Activated CD8-positive, alpha-beta memory T cell treated with anti-CD3 and anti-CD28 coated beads, Interleukin-2, amount 10 ng/mL, durations not matched to agents 7 days and 5 days (primary cell): ENCODE data around the gene ZNF232. TPM values are rescaled to one million over a fixed set of nuclear protein-coding genes. Genes with fewer than 3 reads are reported as not detected.

Experiments
- total RNA-seq, 2 experiments: library from RNA; stranded (reverse); gene quantifications; one replicate each; pipeline ENCODE4 v1.2.3, GENCODE V29; 2021

The ZNF232 gene
- total RNA-seq, 2 experiments from 2014 or later, result 8.6 to 10.7 TPM

Other genes starting within 250 kb of the ZNF232 start
- 1 to 10 TPM in 1 of 2 experiments, under 1 TPM in 1; 0.98 to 1.2 TPM for gene C17orf107, start 212.3 kb downstream of the ZNF232 start, total RNA-seq
- gene CHRNE, start 208.8 kb downstream of the ZNF232 start, total RNA-seq, result under 1 TPM; 0.40 to 0.41 TPM
- gene GP1BA, start 179.6 kb downstream of the ZNF232 start, total RNA-seq, result not detected
- gene SLC25A11, start 171.8 kb downstream of the ZNF232 start, total RNA-seq, result 10 to 100 TPM; 82.3 to 84.6 TPM
- gene RNF167, start 171.6 kb downstream of the ZNF232 start, total RNA-seq, result 100 to 1,000 TPM; 226 to 273 TPM
- gene PFN1, start 163.3 kb downstream of the ZNF232 start, total RNA-seq, result 1,000 to 10,000 TPM; 2,029 to 2,329 TPM
- gene ENO3, start 160.8 kb downstream of the ZNF232 start, total RNA-seq, result 10 to 100 TPM; 27.7 to 30.8 TPM
- 10 to 100 TPM; 60.5 to 70.1 TPM for gene SPAG7, start 144.1 kb downstream of the ZNF232 start, total RNA-seq
- gene CAMTA2, start 124.2 kb downstream of the ZNF232 start, total RNA-seq, result 10 to 100 TPM; 60.6 to 72.5 TPM
- gene INCA1, start 114.4 kb downstream of the ZNF232 start, total RNA-seq, result under 1 TPM; 0.20 to 0.23 TPM
- 10 to 100 TPM; 39.8 to 51.0 TPM for gene KIF1C, start 113.9 kb downstream of the ZNF232 start, total RNA-seq
- 1 to 10 TPM in 1 of 2 experiments, under 1 TPM in 1; 0.84 to 2.2 TPM for gene SLC52A1, start 76.5 kb downstream of the ZNF232 start, total RNA-seq
- gene ZFP3, start 33.4 kb downstream of the ZNF232 start, total RNA-seq, result 1 to 10 TPM; 1.9 to 2.9 TPM
- under 1 TPM; 0.03 to 0.07 TPM for gene USP6, start 4.2 kb upstream of the ZNF232 start, total RNA-seq
- gene ZNF594, start 80.0 kb upstream of the ZNF232 start, total RNA-seq, result 10 to 100 TPM; 10.5 to 11.3 TPM
- gene SCIMP, start 123.0 kb upstream of the ZNF232 start, total RNA-seq, result not detected
- 10 to 100 TPM; 35.1 to 38.0 TPM for gene RABEP1, start 170.4 kb upstream of the ZNF232 start, total RNA-seq